IMR-90 (cell line): ENCODE results near the gene AXDND1.

Experiments used
- CEBPB ChIP-seq: IDR thresholded peaks from 2 replicates; pipeline ENCODE4 v1.6.1; 2012; ENCODE audit warnings: low read depth, low read length, improper control_type of control experiment
- POLR2A ChIP-seq: IDR thresholded peaks from 2 replicates; pipeline ENCODE4 v1.6.1; 2012; ENCODE audit warnings: mild to moderate bottlenecking, low read depth, low read length
- RAD21 ChIP-seq: IDR thresholded peaks from 2 replicates; pipeline ENCODE4 v1.6.1; 2012; ENCODE audit warnings: low read length, improper control_type of control experiment
- TF ChIP-seq, protein P1 (sequence below): conservative IDR thresholded peaks from 2 replicates; pipeline ENCODE4 v1.5.1; 2012; ENCODE audit warnings: mild to moderate bottlenecking, low read depth, low read length, improper control_type of control experiment

DNA sequence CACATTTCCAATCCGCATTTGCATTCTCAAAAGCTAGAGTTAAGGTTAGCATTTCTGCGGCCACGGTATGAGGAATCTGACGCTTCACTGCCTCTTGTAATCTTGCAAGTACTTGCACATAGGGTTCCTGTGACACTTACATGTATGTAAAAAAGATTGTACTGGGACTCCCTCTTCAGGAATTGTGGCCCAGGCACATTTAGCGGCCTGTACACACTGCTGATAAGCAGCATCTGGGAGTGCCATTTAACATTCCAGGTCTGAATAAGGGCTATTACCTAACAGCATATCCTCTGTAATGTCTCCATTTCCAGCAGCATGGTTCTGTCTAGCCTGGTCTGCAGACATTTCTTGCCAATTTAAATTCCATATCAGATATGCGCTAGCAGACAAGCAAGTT, 75.7 kb downstream of the AXDND1 start:
- TF ChIP-seq CEBPB = no peak
- TF ChIP-seq, protein P1, sequence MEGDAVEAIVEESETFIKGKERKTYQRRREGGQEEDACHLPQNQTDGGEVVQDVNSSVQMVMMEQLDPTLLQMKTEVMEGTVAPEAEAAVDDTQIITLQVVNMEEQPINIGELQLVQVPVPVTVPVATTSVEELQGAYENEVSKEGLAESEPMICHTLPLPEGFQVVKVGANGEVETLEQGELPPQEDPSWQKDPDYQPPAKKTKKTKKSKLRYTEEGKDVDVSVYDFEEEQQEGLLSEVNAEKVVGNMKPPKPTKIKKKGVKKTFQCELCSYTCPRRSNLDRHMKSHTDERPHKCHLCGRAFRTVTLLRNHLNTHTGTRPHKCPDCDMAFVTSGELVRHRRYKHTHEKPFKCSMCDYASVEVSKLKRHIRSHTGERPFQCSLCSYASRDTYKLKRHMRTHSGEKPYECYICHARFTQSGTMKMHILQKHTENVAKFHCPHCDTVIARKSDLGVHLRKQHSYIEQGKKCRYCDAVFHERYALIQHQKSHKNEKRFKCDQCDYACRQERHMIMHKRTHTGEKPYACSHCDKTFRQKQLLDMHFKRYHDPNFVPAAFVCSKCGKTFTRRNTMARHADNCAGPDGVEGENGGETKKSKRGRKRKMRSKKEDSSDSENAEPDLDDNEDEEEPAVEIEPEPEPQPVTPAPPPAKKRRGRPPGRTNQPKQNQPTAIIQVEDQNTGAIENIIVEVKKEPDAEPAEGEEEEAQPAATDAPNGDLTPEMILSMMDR = no peak
- no peak for TF ChIP-seq POLR2A
- no peak for TF ChIP-seq RAD21
